ENCODE measurements around the gene RAB11FIP3.

Gene RAB11FIP3

GRCh38 chr16:424033-424622 is 1.3 kb upstream of the RAB11FIP3 start:
- peak; percentile 94 for DNase-seq (ENCODE audit: low spot score)

GRCh38 chr16:424623-425081 is 797 bp upstream of the RAB11FIP3 start:
- DNase-seq (ENCODE audit: low spot score): peak; percentile 47

GRCh38 chr16:425740-426114 is 278 bp downstream of the RAB11FIP3 start:
- DNase-seq (ENCODE audit: low spot score): peak; percentile 50

GRCh38 chr16:426115-426905 is 861 bp downstream of the RAB11FIP3 start:
- DNase-seq (ENCODE audit: low spot score): peak; percentile 40

GRCh38 chr16:426906-427249 is 1.4 kb downstream of the RAB11FIP3 start:
- peak; percentile 28 for DNase-seq (ENCODE audit: low spot score)

- no peak for DNase-seq (ENCODE audit: low spot score)
Observed at GRCh38 chr16:427250-427649, 1.8 kb downstream of the RAB11FIP3 start.

GRCh38 chr16:430904-431303 is 5.5 kb downstream of the RAB11FIP3 start:
- no peak for DNase-seq (ENCODE audit: low spot score)

GRCh38 chr16:440627-441026 is 15.2 kb downstream of the RAB11FIP3 start:
- no peak for DNase-seq (ENCODE audit: low spot score)

- DNase-seq (ENCODE audit: low spot score): no peak
Observed at GRCh38 chr16:441447-441846, 16.0 kb downstream of the RAB11FIP3 start.

GRCh38 chr16:442976-443375 is 17.5 kb downstream of the RAB11FIP3 start:
- DNase-seq (ENCODE audit: low spot score): peak; percentile 54

GRCh38 chr16:444027-444426 is 18.6 kb downstream of the RAB11FIP3 start:
- DNase-seq (ENCODE audit: low spot score): no peak

- DNase-seq (ENCODE audit: low spot score): no peak
Observed at GRCh38 chr16:445566-445965, 20.1 kb downstream of the RAB11FIP3 start.

GRCh38 chr16:450385-450784 is 24.9 kb downstream of the RAB11FIP3 start:
- no peak for DNase-seq (ENCODE audit: low spot score)

- DNase-seq (ENCODE audit: low spot score): no peak
Observed at GRCh38 chr16:450785-451512, 25.5 kb downstream of the RAB11FIP3 start.

GRCh38 chr16:454397-454940 is 29.0 kb downstream of the RAB11FIP3 start:
- DNase-seq (ENCODE audit: low spot score): no peak

- DNase-seq (ENCODE audit: low spot score): no peak
Observed at GRCh38 chr16:455453-455852, 30.0 kb downstream of the RAB11FIP3 start.

- no peak for DNase-seq (ENCODE audit: low spot score)
Observed at GRCh38 chr16:456891-457483, 31.5 kb downstream of the RAB11FIP3 start.

GRCh38 chr16:457732-458400 is 32.4 kb downstream of the RAB11FIP3 start:
- DNase-seq (ENCODE audit: low spot score): no peak

- no peak for DNase-seq (ENCODE audit: low spot score)
Observed at GRCh38 chr16:459761-460160, 34.3 kb downstream of the RAB11FIP3 start.

GRCh38 chr16:460787-461186 is 35.3 kb downstream of the RAB11FIP3 start:
- no peak for DNase-seq (ENCODE audit: low spot score)

- no peak for DNase-seq (ENCODE audit: low spot score)
Observed at GRCh38 chr16:463071-463470, 37.6 kb downstream of the RAB11FIP3 start.

GRCh38 chr16:466651-467050 is 41.2 kb downstream of the RAB11FIP3 start:
- no peak for DNase-seq (ENCODE audit: low spot score)

Data from AG08396 (cell line).